Activated CD8-positive, alpha-beta memory T cell treated with anti-CD3 and anti-CD28 coated beads, Interleukin-2, amount 50 U/mL, for 24 hours (primary cell): Measurements from ENCODE around the gene GBX2.

Source experiments
- DNase-seq: peaks from one replicate; pipeline ENCODE4 v3.0.0-alpha.2; 2020; ENCODE audit errors: extremely low read depth

Gene GBX2

DNA sequence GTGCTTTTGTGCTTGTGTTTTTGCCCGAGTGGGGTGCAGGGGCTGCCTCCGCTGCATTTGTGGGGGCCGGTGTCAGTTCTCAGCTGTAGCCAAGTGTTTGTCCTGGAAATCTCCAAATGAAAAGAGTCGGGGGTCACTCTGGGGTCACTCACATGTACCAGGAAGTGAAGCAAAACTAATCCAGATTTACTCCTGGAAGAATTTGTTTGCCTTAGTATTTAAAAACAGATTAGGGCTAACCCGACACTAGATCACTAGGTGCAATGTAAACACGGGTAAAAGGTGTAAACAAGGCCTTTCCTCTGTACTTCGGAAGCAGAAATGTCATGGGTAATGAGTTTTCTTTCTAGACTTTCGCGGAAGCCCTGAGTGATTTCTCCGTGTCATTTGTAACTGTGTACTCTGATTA, 50.3 kb downstream of the GBX2 start:
- DNase-seq = no peak

DNA sequence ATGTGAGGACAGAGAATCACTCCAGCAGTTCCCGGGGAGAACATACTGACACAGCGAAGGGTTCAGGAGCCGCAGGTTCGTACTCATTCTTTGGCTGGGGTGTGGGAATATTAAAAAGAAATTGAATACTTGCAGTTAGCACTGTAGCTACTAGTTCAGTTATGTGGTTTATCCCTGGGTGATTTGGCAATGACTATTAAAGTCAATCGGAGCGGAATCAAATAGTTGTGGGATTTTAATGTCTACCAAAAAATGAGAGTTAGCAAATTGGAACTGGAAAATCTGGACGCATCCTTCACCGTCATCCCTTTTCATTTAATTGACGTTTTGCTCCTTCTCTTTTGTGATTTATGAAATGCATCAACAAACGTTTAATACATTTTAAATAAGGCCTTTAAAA, 50.8 kb downstream of the GBX2 start:
- DNase-seq = no peak
